Small intestine (tissue), 7 donors: Measurements from ENCODE around the gene STARD10. TPM values are rescaled to one million over a fixed set of nuclear protein-coding genes. Genes with fewer than 3 reads are reported as not detected.

Experiments used
- DNase-seq, 2 donors: peaks; one replicate each; pipeline versions ENCODE4 v3.0.0 to v3.0.0-alpha.2; 2013
- FAIRE-seq: peaks from 2 replicates; lab custom pipeline; 2012; peaks lifted over from hg19 to GRCh38; lab: Jason Lieb, UNC
- H3K27ac ChIP-seq, 3 donors: one replicate each; pipeline ENCODE4 v1.5.1; 2013; ENCODE audit warnings: low read length in 2 of 3, mild to moderate bottlenecking in 2 of 3, control low read depth in 1 of 3, inconsistent platforms in 1 of 3, low read depth in 1 of 3, moderate library complexity in 1 of 3
- H3K27me3 ChIP-seq, 3 donors: one replicate each; pipeline ENCODE4 v1.6.1; 2013; ENCODE audit warnings: low read length in 3 of 3, inconsistent platforms in 1 of 3; ENCODE audit not compliant: control insufficient read depth in 3 of 3, insufficient read depth in 3 of 3
- H3K36me3 ChIP-seq, 3 donors: one replicate each; pipeline ENCODE4 v1.6.1; 2013; ENCODE audit warnings: low read length in 3 of 3, inconsistent platforms in 1 of 3, low read depth in 1 of 3, mild to moderate bottlenecking in 1 of 3, moderate library complexity in 1 of 3; ENCODE audit not compliant: control insufficient read depth in 3 of 3, insufficient read depth in 2 of 3
- H3K4me1 ChIP-seq, 3 donors: one replicate each; pipeline ENCODE4 v1.6.1; 2013; ENCODE audit warnings: low read length in 2 of 3, inconsistent platforms in 1 of 3, low read depth in 1 of 3, mild to moderate bottlenecking in 1 of 3, moderate library complexity in 1 of 3; ENCODE audit not compliant: control insufficient read depth in 3 of 3, insufficient read depth in 2 of 3
- H3K4me3 ChIP-seq, 3 donors: one replicate each; pipeline ENCODE4 v1.5.1; 2013; ENCODE audit warnings: low read length in 3 of 3, control low read depth in 1 of 3, inconsistent platforms in 1 of 3, low read depth in 1 of 3, mild to moderate bottlenecking in 1 of 3, moderate library complexity in 1 of 3
- H3K9me3 ChIP-seq, 2 donors: one replicate each; pipeline ENCODE4 v1.6.1; 2013; ENCODE audit warnings: low read depth in 1 of 2, low read length in 1 of 2; ENCODE audit not compliant: control insufficient read depth in 2 of 2, insufficient read depth in 1 of 2
- WGBS, 3 donors: extraction: QIAGEN DNeasy Blood & Tissue Kit; methylation state at CpG; one replicate each; pipeline ENCODE4 v1.1.7; 2013; 5-methylcytosine and 5-hydroxymethylcytosine counted together
- polyA plus RNA-seq, 4 donors: library from polyadenylated mRNA; stranded (reverse) in 3 of 4; unstranded in 1 of 4; fragments of 200-250 nt in 3 of 4; fragments of 120-200 nt in 1 of 4; gene quantifications; one replicate each; pipeline versions ENCODE4 v1.2.1 to v1.2.3, GENCODE V29; 2013
- donor health status: healthy with polysubstance abuse.
- donor health status: control.
- donor health status: control.
- donor health status: Bipolar disorder and iron deficiency.
- donor health status: healthy.

Gene STARD10
- polyA plus RNA-seq, 4 donors = 169 to 473 (median 284) TPM

GRCh38 chr11:72784662-72785061 lies 9.2 kb downstream of the STARD10 start:
- H3K27me3 ChIP-seq = no peaks in the 10 kb centered on the region
- 62 to 80% (median 68%) methylated on average over 10 of the region's 10 CpGs for WGBS, 3 donors
- H3K4me3 ChIP-seq = no peak overlapping the region
- H3K9me3 ChIP-seq = no peaks in the 10 kb centered on the region
- FAIRE-seq (no peak), DNase-seq (no peak)
- H3K36me3 ChIP-seq = peaks cover 0 to 18% (median 0%) of the 10 kb centered on the region in 3 donors
- peaks cover 0 to 77% (median 6%) of the 10 kb centered on the region in 3 donors for H3K4me1 ChIP-seq
- H3K27ac ChIP-seq = peak overlapping the region in 2 of 3 donors; percentile 36 to 98

GRCh38 chr11:72783144-72783905 lies 10.5 kb downstream of the STARD10 start:
- H3K4me1 ChIP-seq = peaks cover 3 to 73% (median 6%) of the 10 kb centered on the region in 3 donors

GRCh38 chr11:72782081-72782920 lies 11.5 kb downstream of the STARD10 start:
- Histone ChIP-seq H3K27ac (peak overlapping the region in 2 of 3 donors; percentile 71 to 98), H3K27me3 (no peaks in the 10 kb centered on the region), H3K9me3 (no peaks in the 10 kb centered on the region), H3K4me3 (peak overlapping the region; percentile 42 to 68 (median 60)), H3K4me1 (peaks cover 3 to 73% (median 4%) of the 10 kb centered on the region in 3 donors), H3K36me3 (peaks cover 0 to 38% (median 0%) of the 10 kb centered on the region in 3 donors)
- 9 to 49% (median 31%) methylated on average over 14 of the region's 14 CpGs for WGBS, 3 donors
- FAIRE-seq (no peak), DNase-seq (peak; percentile 71 to 78)

More at GRCh38 chr11:72783144-72783905, 10.5 kb downstream of the STARD10 start:
- Histone ChIP-seq H3K9me3 (no peaks in the 10 kb centered on the region), H3K4me3 (no peak overlapping the region), H3K27ac (peak overlapping the region in 2 of 3 donors; percentile 71 to 98), H3K36me3 (peaks cover 0 to 28% (median 0%) of the 10 kb centered on the region in 3 donors), H3K27me3 (no peaks in the 10 kb centered on the region)
- FAIRE-seq = no peak
- 36 to 78% (median 46%) methylated on average over 2 of the region's 2 CpGs for WGBS, 3 donors
- DNase-seq = peak; percentile 67 to 74

DNA sequence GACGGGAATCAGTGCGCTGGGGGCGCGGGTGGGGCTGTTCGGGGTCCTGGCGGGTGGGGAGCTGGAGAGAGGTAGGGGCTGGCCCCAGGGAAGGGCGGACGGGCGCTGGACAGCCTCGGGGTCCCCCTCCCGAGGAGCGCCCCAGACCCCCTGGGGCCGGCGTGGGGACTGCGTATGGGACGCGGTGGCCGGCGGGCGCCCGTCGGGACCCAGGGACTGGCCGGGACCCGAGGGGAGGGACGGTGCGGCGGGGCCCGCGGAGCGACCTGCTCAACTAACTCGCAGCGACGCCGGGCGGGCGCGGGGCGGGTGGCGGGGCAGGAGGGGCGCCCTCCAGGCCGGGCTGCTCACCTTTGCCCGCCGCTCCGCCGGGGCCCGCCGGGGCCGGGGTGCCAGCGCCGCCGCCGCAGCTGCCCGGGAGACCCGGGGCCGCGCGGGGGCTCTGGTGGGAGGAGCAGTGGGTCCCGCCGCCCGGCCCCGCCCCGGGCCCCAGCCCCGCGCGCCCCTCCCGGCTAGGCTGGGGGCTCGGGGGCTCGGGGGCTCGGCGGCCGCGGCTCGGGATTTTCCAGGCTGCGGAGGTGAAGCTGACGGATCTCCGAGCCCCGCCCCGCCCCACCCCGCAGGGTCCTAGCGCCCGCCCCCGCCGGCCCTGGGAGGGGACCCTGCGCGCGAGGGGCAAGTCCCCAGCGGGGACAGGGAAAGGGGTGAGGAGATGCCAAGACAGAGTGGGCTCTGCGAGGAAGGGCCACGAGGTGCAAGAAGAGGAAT lies 12.3 kb downstream of the STARD10 start:
- FAIRE-seq (no peak), DNase-seq (peak in 1 of 2 donors; percentile 90)
- H3K4me3 ChIP-seq = peak overlapping the region; percentile 60 to 82 (median 68)
- H3K27me3 ChIP-seq = no peaks in the 10 kb centered on the region
- peaks cover 0 to 46% (median 0%) of the 10 kb centered on the region in 3 donors for H3K36me3 ChIP-seq
- peaks cover 2 to 73% (median 3%) of the 10 kb centered on the region in 3 donors for H3K4me1 ChIP-seq
- peak overlapping the region; percentile 43 to 98 (median 71) for H3K27ac ChIP-seq
- WGBS, 3 donors = 1 to 2% (median 1%) methylated on average over 19 to 89 of the region's 89 CpGs
- H3K9me3 ChIP-seq = no peaks in the 10 kb centered on the region

DNA sequence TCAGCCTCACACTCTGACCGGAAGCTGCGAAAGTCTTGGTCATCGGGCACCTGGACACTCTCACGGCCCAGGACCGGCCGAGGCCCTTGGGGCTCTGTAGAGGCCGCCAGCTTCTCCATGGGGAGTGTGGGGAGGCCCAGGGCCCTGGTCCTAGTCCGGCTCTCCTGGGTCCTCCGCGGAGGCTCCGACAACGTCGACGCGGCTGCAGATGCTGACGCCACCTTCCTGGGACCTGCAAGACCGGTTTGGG lies 12.9 kb downstream of the STARD10 start:
- Histone ChIP-seq H3K4me1 (peaks cover 0 to 73% (median 3%) of the 10 kb centered on the region in 3 donors), H3K4me3 (peak overlapping the region; percentile 60 to 82 (median 68)), H3K27ac (peak overlapping the region; percentile 43 to 86 (median 64)), H3K27me3 (no peaks in the 10 kb centered on the region), H3K9me3 (no peaks in the 10 kb centered on the region), H3K36me3 (peaks cover 0 to 51% (median 0%) of the 10 kb centered on the region in 3 donors)
- DNase-seq = no peak
- no peak for FAIRE-seq
- WGBS, 3 donors = 5 to 24% (median 16%) methylated on average over 17 of the region's 17 CpGs

- FAIRE-seq (no peak), DNase-seq (no peak)
- WGBS, 3 donors = 22 to 67% (median 24%) methylated on average over 10 of the region's 10 CpGs
- H3K36me3 ChIP-seq = peaks cover 0 to 56% (median 0%) of the 10 kb centered on the region in 3 donors
- no peaks in the 10 kb centered on the region for H3K9me3 ChIP-seq
- H3K27ac ChIP-seq = peak overlapping the region; percentile 6 to 86 (median 64)
- H3K4me3 ChIP-seq = peak overlapping the region; percentile 60 to 82 (median 68)
- peaks cover 0 to 73% (median 3%) of the 10 kb centered on the region in 3 donors for H3K4me1 ChIP-seq
- H3K27me3 ChIP-seq = no peaks in the 10 kb centered on the region
These were observed 13.4 kb downstream of the STARD10 start for GRCh38 chr11:72780296-72781062.

DNA sequence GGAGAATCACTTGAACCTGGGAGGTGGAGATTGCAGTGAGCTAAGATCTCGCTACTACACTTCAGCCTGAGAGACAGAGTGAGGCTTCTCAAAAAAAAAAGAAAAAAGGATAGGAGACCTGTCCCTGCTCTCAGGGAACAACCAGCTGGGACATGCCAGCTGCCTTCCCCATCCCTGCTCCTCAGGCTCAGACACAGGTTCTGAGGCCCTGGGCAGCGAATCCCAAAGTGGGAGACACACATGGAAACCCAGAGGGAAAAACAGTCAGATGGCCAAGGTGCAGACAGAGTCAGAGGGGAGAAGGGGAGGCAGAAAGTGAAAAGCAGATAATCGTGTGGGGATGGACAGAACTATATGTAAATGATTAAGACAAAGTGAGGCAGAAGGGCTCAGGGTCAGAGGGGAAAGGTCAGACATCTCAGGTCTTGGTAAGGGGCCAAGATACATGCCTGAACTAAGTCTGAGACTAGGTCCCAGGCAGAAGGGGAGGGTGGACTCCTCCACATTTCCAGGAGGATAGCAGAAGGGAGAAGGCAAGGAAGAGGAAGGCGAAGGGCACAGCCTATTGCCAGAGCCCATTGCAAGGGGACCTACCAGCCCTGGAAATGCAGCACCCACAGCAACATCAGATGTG lies 14.2 kb downstream of the STARD10 start:
- no peaks in the 10 kb centered on the region for H3K27me3 ChIP-seq
- H3K36me3 ChIP-seq = peaks cover 0 to 65% (median 0%) of the 10 kb centered on the region in 3 donors
- peak overlapping the region in 2 of 3 donors; percentile 35 to 86 for H3K27ac ChIP-seq
- DNase-seq = no peak
- peaks cover 0 to 70% (median 3%) of the 10 kb centered on the region in 3 donors for H3K4me1 ChIP-seq
- no peaks in the 10 kb centered on the region for H3K9me3 ChIP-seq
- peak overlapping the region in 2 of 3 donors; percentile 68 to 82 for H3K4me3 ChIP-seq
- 33 to 68% (median 47%) methylated on average over 4 of the region's 4 CpGs for WGBS, 3 donors
- FAIRE-seq = no peak
